HEK293 (cell line): ENCODE results near the gene FKBP10.

Source experiments
- CTCF ChIA-PET: fragments of 350-600 bp; formaldehyde crosslinking; extraction: SDS; loops from one replicate; lab custom pipeline; 2021; ENCODE audit warnings: antibody characterized with exemption; lab: Yijun Ruan, JAX
- POLR2A ChIA-PET: fragments of 300-600 bp; formaldehyde crosslinking; extraction: SDS; loops from one replicate; lab custom pipeline; 2020; ENCODE audit warnings: antibody characterized with exemption, inconsistent platforms; lab: Yijun Ruan, JAX
- H3K27ac ChIP-seq: fragments of 200-500 bp; sonication (Bioruptor generic); 2 replicates; pipeline ENCODE4 v1.5.1; 2014; ENCODE audit warnings: low read depth, low read length, control low read depth, inconsistent platforms; ENCODE audit errors: extremely low read depth
- H3K36me3 ChIP-seq, 2 experiments: fragments of 200-500 bp in 1 of 2; sonication (Bioruptor generic) in 1 of 2; 1 replicate in 1 of 2; 2 replicates in 1 of 2; pipeline ENCODE4 v1.5.1; 2014 to 2017; ENCODE audit warnings: inconsistent platforms in 2 of 2, low read length in 2 of 2; ENCODE audit not compliant: control insufficient read depth in 2 of 2, insufficient read depth in 1 of 2
- H3K4me1 ChIP-seq: fragments of 200-500 bp; sonication (Bioruptor generic); 2 replicates; pipeline ENCODE4 v1.5.1; 2014; ENCODE audit warnings: mild to moderate bottlenecking, low read length, inconsistent platforms; ENCODE audit not compliant: control insufficient read depth, insufficient read depth
- H3K4me3 ChIP-seq: 2 replicates; pipeline ENCODE4 v1.5.1; 2011; ENCODE audit warnings: low read depth, mild to moderate bottlenecking, control low read depth, low read length, moderate library complexity
- H3K9me3 ChIP-seq: fragments of 200-500 bp; sonication (Bioruptor generic); 2 replicates; pipeline ENCODE4 v1.5.1; 2014; ENCODE audit warnings: low read depth, low read length, inconsistent platforms; ENCODE audit not compliant: control insufficient read depth, insufficient read depth
- HOXD13 ChIP-seq: sonication (generic); formaldehyde crosslinking; IDR thresholded peaks from 2 replicates; pipeline ENCODE4 v1.8.0; 2022; ENCODE audit warnings: missing genetic modification reagents, borderline replicate concordance
- KLF10 ChIP-seq: fragments of 450-650 bp; IDR thresholded peaks from 2 replicates; pipeline ENCODE4 v1.5.1; 2018; ENCODE audit warnings: missing biosample characterization, mild to moderate bottlenecking, missing genetic modification characterization
- KLF17 ChIP-seq: fragments of 450-650 bp; formaldehyde crosslinking; IDR thresholded peaks from 2 replicates; pipeline ENCODE4 v1.5.1; 2016; ENCODE audit warnings: missing biosample characterization, missing genetic modification characterization
- KLF9 ChIP-seq: fragments of 450-650 bp; formaldehyde crosslinking; IDR thresholded peaks from 2 replicates; pipeline ENCODE4 v1.5.1; 2016; ENCODE audit warnings: missing biosample characterization, missing genetic modification characterization, low read depth
- PRDM1 ChIP-seq: fragments of 450-650 bp; formaldehyde crosslinking; IDR thresholded peaks from 2 replicates; pipeline ENCODE4; 2016; ENCODE audit warnings: missing biosample characterization, missing genetic modification characterization
- SCRT2 ChIP-seq: fragments of 450-650 bp; formaldehyde crosslinking; IDR thresholded peaks from 2 replicates; pipeline ENCODE4 v1.5.1; 2016; ENCODE audit warnings: missing biosample characterization, missing genetic modification characterization
- ZBTB17 ChIP-seq: fragments of 450-650 bp; formaldehyde crosslinking; IDR thresholded peaks from 2 replicates; pipeline ENCODE4 v1.5.1; 2016; ENCODE audit warnings: missing biosample characterization, missing genetic modification characterization
- ZNF138 ChIP-seq: fragments of 450-650 bp; formaldehyde crosslinking; IDR thresholded peaks from 2 replicates; pipeline ENCODE4 v1.5.1; 2016; ENCODE audit warnings: missing biosample characterization, missing genetic modification characterization, borderline replicate concordance
- ZNF366 ChIP-seq: fragments of 450-650 bp; formaldehyde crosslinking; conservative IDR thresholded peaks from 2 replicates; pipeline ENCODE4 v1.5.1; 2016; ENCODE audit warnings: missing biosample characterization, missing genetic modification characterization
- ZNF394 ChIP-seq: fragments of 450-650 bp; formaldehyde crosslinking; IDR thresholded peaks from 2 replicates; pipeline ENCODE4 v1.5.1; 2016; ENCODE audit warnings: missing biosample characterization, missing genetic modification characterization, mild to moderate bottlenecking, moderate library complexity, borderline replicate concordance
- ZNF518A ChIP-seq: fragments of 450-650 bp; formaldehyde crosslinking; conservative IDR thresholded peaks from 2 replicates; pipeline ENCODE4 v1.5.1; 2016; ENCODE audit warnings: low read depth, missing biosample characterization, missing genetic modification characterization
- TF ChIP-seq, protein P1 (sequence below): fragments of 450-650 bp; formaldehyde crosslinking; IDR thresholded peaks from 2 replicates; pipeline ENCODE4 v1.5.1; 2016; ENCODE audit warnings: missing biosample characterization, missing genetic modification characterization
- TF ChIP-seq, protein P2 (sequence below): fragments of 450-650 bp; formaldehyde crosslinking; IDR thresholded peaks from 2 replicates; pipeline ENCODE4 v1.5.1; 2016; ENCODE audit warnings: missing biosample characterization, missing genetic modification characterization
- TF ChIP-seq, protein P3 (sequence below): fragments of 450-650 bp; formaldehyde crosslinking; IDR thresholded peaks from 2 replicates; pipeline ENCODE4 v1.5.1; 2016; ENCODE audit warnings: missing biosample characterization, missing genetic modification characterization

The FKBP10 gene

GRCh38 chr17:41812381-41813151 lies at the start of gene FKBP10 (continued):
- no peak for TF ChIP-seq ZNF518A
- TF ChIP-seq, protein P1, sequence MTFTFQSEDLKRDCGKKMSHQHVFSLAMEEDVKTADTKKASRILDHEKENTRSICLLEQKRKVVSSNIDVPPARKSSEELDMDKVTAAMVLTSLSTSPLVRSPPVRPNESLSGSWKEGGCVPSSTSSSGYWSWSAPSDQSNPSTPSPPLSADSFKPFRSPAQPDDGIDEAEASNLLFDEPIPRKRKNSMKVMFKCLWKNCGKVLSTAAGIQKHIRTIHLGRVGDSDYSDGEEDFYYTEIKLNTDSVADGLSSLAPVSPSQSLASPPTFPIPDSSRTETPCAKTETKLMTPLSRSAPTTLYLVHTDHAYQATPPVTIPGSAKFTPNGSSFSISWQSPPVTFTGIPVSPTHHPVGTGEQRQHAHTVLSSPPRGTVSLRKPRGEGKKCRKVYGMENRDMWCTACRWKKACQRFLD (tag by site-specific recombination), result no peak
- TF ChIP-seq ZBTB17 (tag by site-specific recombination), result peak; percentile 70

GRCh38 chr17:41763327-41763726 lies 49.5 kb upstream of the FKBP10 start:
- H3K4me1 ChIP-seq, result no peaks in the 10 kb centered on the region
- no peaks in the 10 kb centered on the region for H3K9me3 ChIP-seq
- no peak overlapping the region for H3K4me3 ChIP-seq
- TF ChIP-seq HOXD13 (CRISPR knock-in tag), result no peak
- TF ChIP-seq KLF9 (tag by site-specific recombination), result no peak
- no peak for TF ChIP-seq ZNF138 (tag by site-specific recombination)
- TF ChIP-seq ZNF394 (tag by site-specific recombination), result no peak
- H3K36me3 ChIP-seq, result peaks cover 46 to 94% of the 10 kb centered on the region in 2 experiments
- no peak overlapping the region for H3K27ac ChIP-seq
- CTCF ChIA-PET, result no interaction called here
- POLR2A ChIA-PET, result interaction anchor here (0.5 to 2.3 kb wide), 2 partner anchors 23 to 170 kb away, joined by 6 to 13 read pairs; partner anchors contain the start of gene JUP

GRCh38 chr17:41766135-41766534 lies 46.7 kb upstream of the FKBP10 start:
- TF ChIP-seq, protein P2, sequence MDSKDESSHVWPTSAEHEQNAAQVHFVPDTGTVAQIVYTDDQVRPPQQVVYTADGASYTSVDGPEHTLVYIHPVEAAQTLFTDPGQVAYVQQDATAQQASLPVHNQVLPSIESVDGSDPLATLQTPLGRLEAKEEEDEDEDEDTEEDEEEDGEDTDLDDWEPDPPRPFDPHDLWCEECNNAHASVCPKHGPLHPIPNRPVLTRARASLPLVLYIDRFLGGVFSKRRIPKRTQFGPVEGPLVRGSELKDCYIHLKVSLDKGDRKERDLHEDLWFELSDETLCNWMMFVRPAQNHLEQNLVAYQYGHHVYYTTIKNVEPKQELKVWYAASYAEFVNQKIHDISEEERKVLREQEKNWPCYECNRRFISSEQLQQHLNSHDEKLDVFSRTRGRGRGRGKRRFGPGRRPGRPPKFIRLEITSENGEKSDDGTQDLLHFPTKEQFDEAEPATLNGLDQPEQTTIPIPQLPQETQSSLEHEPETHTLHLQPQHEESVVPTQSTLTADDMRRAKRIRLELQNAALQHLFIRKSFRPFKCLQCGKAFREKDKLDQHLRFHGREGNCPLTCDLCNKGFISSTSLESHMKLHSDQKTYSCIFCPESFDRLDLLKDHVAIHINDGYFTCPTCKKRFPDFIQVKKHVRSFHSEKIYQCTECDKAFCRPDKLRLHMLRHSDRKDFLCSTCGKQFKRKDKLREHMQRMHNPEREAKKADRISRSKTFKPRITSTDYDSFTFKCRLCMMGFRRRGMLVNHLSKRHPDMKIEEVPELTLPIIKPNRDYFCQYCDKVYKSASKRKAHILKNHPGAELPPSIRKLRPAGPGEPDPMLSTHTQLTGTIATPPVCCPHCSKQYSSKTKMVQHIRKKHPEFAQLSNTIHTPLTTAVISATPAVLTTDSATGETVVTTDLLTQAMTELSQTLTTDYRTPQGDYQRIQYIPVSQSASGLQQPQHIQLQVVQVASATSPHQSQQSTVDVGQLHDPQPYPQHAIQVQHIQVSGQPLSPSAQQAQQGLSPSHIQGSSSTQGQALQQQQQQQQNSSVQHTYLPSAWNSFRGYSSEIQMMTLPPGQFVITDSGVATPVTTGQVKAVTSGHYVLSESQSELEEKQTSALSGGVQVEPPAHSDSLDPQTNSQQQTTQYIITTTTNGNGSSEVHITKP (tag by site-specific recombination), result no peak
- TF ChIP-seq KLF10 (tag by site-specific recombination), result no peak
- TF ChIP-seq SCRT2 (tag by site-specific recombination), result no peak
- TF ChIP-seq, protein P3, sequence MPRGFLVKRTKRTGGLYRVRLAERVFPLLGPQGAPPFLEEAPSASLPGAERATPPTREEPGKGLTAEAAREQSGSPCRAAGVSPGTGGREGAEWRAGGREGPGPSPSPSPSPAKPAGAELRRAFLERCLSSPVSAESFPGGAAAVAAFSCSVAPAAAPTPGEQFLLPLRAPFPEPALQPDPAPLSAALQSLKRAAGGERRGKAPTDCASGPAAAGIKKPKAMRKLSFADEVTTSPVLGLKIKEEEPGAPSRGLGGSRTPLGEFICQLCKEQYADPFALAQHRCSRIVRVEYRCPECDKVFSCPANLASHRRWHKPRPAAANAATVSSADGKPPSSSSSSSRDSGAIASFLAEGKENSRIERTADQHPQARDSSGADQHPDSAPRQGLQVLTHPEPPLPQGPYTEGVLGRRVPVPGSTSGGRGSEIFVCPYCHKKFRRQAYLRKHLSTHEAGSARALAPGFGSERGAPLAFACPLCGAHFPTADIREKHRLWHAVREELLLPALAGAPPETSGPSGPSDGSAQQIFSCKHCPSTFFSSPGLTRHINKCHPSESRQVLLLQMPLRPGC (tag by site-specific recombination), result no peak
- TF ChIP-seq ZNF366 (tag by site-specific recombination), result peak; percentile 38
- TF ChIP-seq PRDM1 (tag by site-specific recombination), result peak; percentile 99
- TF ChIP-seq KLF17 (tag by site-specific recombination), result no peak
- TF ChIP-seq, all 188 proteins: peak for 2
- Histone ChIP-seq H3K9me3 (no peaks in the 10 kb centered on the region), H3K4me3 (no peak overlapping the region), H3K27ac (no peak overlapping the region), H3K4me1 (no peaks in the 10 kb centered on the region), H3K36me3 (peaks cover 45 to 96% of the 10 kb centered on the region in 2 experiments)
- ChIA-PET CTCF (interaction anchor here (0.6 to 1.0 kb wide), 3 partner anchors 20 to 35 kb away, joined by 3 to 4 read pairs (median 4); partner anchors contain the start of gene JUP), POLR2A (no interaction called here)
